Measurements from ENCODE around the gene EI24.

The EI24 gene

DNA sequence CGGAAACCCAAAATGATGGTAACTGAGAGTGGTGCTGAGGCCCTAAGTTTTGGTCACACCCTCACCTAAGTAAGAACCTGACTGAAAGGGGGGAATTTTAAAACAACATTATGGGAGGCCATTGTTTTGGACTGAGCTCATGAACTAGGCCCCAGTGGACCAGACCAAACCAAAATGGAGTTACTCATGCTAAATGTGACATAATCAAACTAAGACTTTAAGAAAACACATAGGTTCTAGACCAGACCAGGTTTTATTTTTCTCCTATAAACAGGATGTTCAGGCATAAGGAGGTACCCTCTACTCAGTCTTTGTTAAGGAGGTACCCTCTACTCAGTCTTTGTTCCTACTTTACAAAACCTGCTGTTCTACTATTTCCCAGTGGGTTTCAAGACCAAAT, 7.4 kb upstream of the EI24 start:
- TF ChIP-seq EZH2phosphoT487 (IDR thresholded peaks at IDR 0.05; ENCODE audit: borderline replicate concordance): no peak
- TF ChIP-seq, protein P1, sequence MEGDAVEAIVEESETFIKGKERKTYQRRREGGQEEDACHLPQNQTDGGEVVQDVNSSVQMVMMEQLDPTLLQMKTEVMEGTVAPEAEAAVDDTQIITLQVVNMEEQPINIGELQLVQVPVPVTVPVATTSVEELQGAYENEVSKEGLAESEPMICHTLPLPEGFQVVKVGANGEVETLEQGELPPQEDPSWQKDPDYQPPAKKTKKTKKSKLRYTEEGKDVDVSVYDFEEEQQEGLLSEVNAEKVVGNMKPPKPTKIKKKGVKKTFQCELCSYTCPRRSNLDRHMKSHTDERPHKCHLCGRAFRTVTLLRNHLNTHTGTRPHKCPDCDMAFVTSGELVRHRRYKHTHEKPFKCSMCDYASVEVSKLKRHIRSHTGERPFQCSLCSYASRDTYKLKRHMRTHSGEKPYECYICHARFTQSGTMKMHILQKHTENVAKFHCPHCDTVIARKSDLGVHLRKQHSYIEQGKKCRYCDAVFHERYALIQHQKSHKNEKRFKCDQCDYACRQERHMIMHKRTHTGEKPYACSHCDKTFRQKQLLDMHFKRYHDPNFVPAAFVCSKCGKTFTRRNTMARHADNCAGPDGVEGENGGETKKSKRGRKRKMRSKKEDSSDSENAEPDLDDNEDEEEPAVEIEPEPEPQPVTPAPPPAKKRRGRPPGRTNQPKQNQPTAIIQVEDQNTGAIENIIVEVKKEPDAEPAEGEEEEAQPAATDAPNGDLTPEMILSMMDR (conservative IDR thresholded peaks at IDR 0.05; ENCODE audit: low read length): no peak
- H3K27me3 ChIP-seq (ENCODE audit: insufficient read depth, low read length, poor library complexity, severe bottlenecking): no peaks in the 10 kb centered on the region
- no peaks in the 10 kb centered on the region for H3K9me2 ChIP-seq (replicated peaks; ENCODE audit: low read depth, low read length)
- no peak overlapping the region for H3K4me3 ChIP-seq (ENCODE audit: low read length, poor library complexity, severe bottlenecking)
- H3K9me3 ChIP-seq (ENCODE audit: insufficient read depth, low read depth, low read length): no peaks in the 10 kb centered on the region
- no peak overlapping the region for H3K4me2 ChIP-seq (ENCODE audit: low read depth, low read length, poor library complexity, severe bottlenecking)
- no peak overlapping the region for H3K9ac ChIP-seq (ENCODE audit: low read depth, low read length, poor library complexity, severe bottlenecking)
- H2AFZ ChIP-seq (ENCODE audit: low read length): 0 out of 2 replicates have a peak overlapping the region, but pooled peaks have one; percentile 14
- H3F3A ChIP-seq (ENCODE audit: low read depth): no peaks in the 10 kb centered on the region
- no peaks in the 10 kb centered on the region for H3K4me1 ChIP-seq (ENCODE audit: insufficient read depth, low read length, poor library complexity, severe bottlenecking)
- H4K20me1 ChIP-seq (ENCODE audit: insufficient read depth, low read length, poor library complexity, severe bottlenecking): no peaks in the 10 kb centered on the region
- H3K79me2 ChIP-seq (ENCODE audit: insufficient read depth, low read length): no peaks in the 10 kb centered on the region
- no peaks in the 10 kb centered on the region for H3K36me3 ChIP-seq (ENCODE audit: insufficient read depth, low read length)

DNA sequence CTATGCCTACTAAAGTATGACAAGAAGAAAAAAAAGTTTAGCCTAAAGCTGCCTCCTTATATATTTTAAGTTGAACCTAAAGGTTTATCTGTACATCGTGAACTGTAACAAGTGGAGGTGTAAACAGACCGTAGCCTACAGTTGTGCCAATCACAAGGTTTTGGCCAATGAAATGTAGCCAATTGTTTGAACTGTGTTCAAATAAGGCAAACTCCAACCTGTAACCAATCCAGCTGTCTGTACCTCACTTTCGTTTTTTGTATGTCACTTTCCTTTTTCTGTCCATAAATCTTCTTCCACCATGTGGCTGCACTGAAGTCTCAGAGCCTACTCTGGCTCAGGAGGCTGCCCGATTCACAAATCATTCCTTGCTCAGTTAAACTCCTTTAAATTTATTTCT, 6.8 kb upstream of the EI24 start:
- H3K4me1 ChIP-seq (ENCODE audit: insufficient read depth, low read length, poor library complexity, severe bottlenecking): no peaks in the 10 kb centered on the region
- no peaks in the 10 kb centered on the region for H3K9me3 ChIP-seq (ENCODE audit: insufficient read depth, low read depth, low read length)
- no peak for TF ChIP-seq EZH2phosphoT487 (IDR thresholded peaks at IDR 0.05; ENCODE audit: borderline replicate concordance)
- TF ChIP-seq, protein P1 (conservative IDR thresholded peaks at IDR 0.05; ENCODE audit: low read length): no peak
- H3K36me3 ChIP-seq (ENCODE audit: insufficient read depth, low read length): no peaks in the 10 kb centered on the region
- H3K4me2 ChIP-seq (ENCODE audit: low read depth, low read length, poor library complexity, severe bottlenecking): no peak overlapping the region
- 0 out of 2 replicates have a peak overlapping the region, but pooled peaks have one; percentile 14 for H2AFZ ChIP-seq (ENCODE audit: low read length)
- no peaks in the 10 kb centered on the region for H3K27me3 ChIP-seq (ENCODE audit: insufficient read depth, low read length, poor library complexity, severe bottlenecking)
- no peaks in the 10 kb centered on the region for H3K79me2 ChIP-seq (ENCODE audit: insufficient read depth, low read length)
- no peaks in the 10 kb centered on the region for H4K20me1 ChIP-seq (ENCODE audit: insufficient read depth, low read length, poor library complexity, severe bottlenecking)
- H3F3A ChIP-seq (ENCODE audit: low read depth): no peaks in the 10 kb centered on the region
- no peak overlapping the region for H3K4me3 ChIP-seq (ENCODE audit: low read length, poor library complexity, severe bottlenecking)
- H3K9me2 ChIP-seq (replicated peaks; ENCODE audit: low read depth, low read length): no peaks in the 10 kb centered on the region
- H3K9ac ChIP-seq (ENCODE audit: low read depth, low read length, poor library complexity, severe bottlenecking): no peak overlapping the region

DNA sequence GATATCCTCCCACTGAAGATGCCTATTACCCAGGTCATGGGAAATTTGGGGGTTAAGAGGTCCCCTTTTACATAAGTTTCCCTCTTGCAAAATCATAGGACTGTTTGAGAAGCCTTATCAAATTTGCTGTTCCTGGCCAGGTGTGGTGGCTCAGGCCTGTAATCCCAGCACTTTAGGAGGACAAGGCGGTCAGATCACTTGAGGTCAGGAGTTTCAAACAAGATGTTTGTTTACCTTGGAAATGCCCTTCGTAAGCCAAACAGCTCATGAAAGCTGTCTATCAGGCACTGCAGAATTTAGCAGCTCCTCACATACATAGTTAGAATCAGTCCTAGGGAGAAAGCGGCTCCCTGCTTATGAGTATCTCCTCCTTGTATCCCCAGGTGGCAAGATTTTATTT, 4.9 kb upstream of the EI24 start:
- no peaks in the 10 kb centered on the region for H3K27me3 ChIP-seq (ENCODE audit: insufficient read depth, low read length, poor library complexity, severe bottlenecking)
- no peaks in the 10 kb centered on the region for H3F3A ChIP-seq (ENCODE audit: low read depth)
- no peaks in the 10 kb centered on the region for H3K9me3 ChIP-seq (ENCODE audit: insufficient read depth, low read depth, low read length)
- H4K20me1 ChIP-seq (ENCODE audit: insufficient read depth, low read length, poor library complexity, severe bottlenecking): no peaks in the 10 kb centered on the region
- H3K4me2 ChIP-seq (ENCODE audit: low read depth, low read length, poor library complexity, severe bottlenecking): no peak overlapping the region
- TF ChIP-seq, protein P1 (conservative IDR thresholded peaks at IDR 0.05; ENCODE audit: low read length): no peak
- no peak for TF ChIP-seq EZH2phosphoT487 (IDR thresholded peaks at IDR 0.05; ENCODE audit: borderline replicate concordance)
- no peak overlapping the region for H3K9ac ChIP-seq (ENCODE audit: low read depth, low read length, poor library complexity, severe bottlenecking)
- no peak overlapping the region for H2AFZ ChIP-seq (ENCODE audit: low read length)
- no peaks in the 10 kb centered on the region for H3K36me3 ChIP-seq (ENCODE audit: insufficient read depth, low read length)
- no peaks in the 10 kb centered on the region for H3K4me1 ChIP-seq (ENCODE audit: insufficient read depth, low read length, poor library complexity, severe bottlenecking)
- H3K9me2 ChIP-seq (replicated peaks; ENCODE audit: low read depth, low read length): no peaks in the 10 kb centered on the region
- no peak overlapping the region for H3K4me3 ChIP-seq (ENCODE audit: low read length, poor library complexity, severe bottlenecking)
- no peaks in the 10 kb centered on the region for H3K79me2 ChIP-seq (ENCODE audit: insufficient read depth, low read length)

All from Loucy (cell line).